OCI-LY7 (cell line): Measurements from ENCODE around the gene POU2AF1. TPM values are rescaled to one million over a fixed set of nuclear protein-coding genes. Genes with fewer than 3 reads are reported as not detected.

Source experiments
- BruUV-seq: library from RNA; stranded (reverse); fragments of 400-500 nt; replicated peaks from 2 replicates; lab custom pipeline; 2021; lab: Mats Ljungman, UMichigan
- CTCF ChIA-PET: fragments of 300-600 bp; sonication (Branson Sonifier 250); formaldehyde crosslinking; loops from one replicate; lab custom pipeline; 2022; ENCODE audit warnings: antibody characterized with exemption; ENCODE audit not compliant: unreplicated experiment; lab: Charles Lee
- POLR2A ChIA-PET: fragments of 300-600 bp; sonication (Branson Sonifier 250); formaldehyde crosslinking; loops from one replicate; lab custom pipeline; 2022; ENCODE audit warnings: antibody characterized with exemption; lab: Charles Lee
- DNase-seq: peaks from one replicate; pipeline ENCODE4 v3.0.0-alpha.2; 2015; ENCODE audit warnings: low spot score
- H2AFZ ChIP-seq: fragments of 200-600 bp; sonication (generic), shearing (Covaris generic); 2 replicates; pipeline ENCODE4 v1.6.1; 2014; ENCODE audit warnings: mild to moderate bottlenecking, antibody characterized with exemption, low read length, moderate library complexity
- H3K27ac ChIP-seq: fragments of 200-600 bp; sonication (generic); 2 replicates; pipeline ENCODE4 v1.5.1; 2014; ENCODE audit warnings: mixed run types, low read depth, mild to moderate bottlenecking, moderate library complexity, low read length, inconsistent platforms; ENCODE audit not compliant: poor library complexity, severe bottlenecking
- H3K36me3 ChIP-seq: fragments of 200-600 bp; sonication (generic); 2 replicates; pipeline ENCODE4 v1.6.1; 2014; ENCODE audit warnings: mild to moderate bottlenecking, antibody characterized with exemption, low read length, moderate library complexity, mixed read lengths; ENCODE audit not compliant: insufficient read depth
- H3K4me1 ChIP-seq: fragments of 200-600 bp; sonication (generic); 2 replicates; pipeline ENCODE4 v1.5.1; 2014; ENCODE audit warnings: mild to moderate bottlenecking, low read length; ENCODE audit not compliant: insufficient read depth, poor library complexity, severe bottlenecking
- H3K4me2 ChIP-seq: fragments of 200-600 bp; sonication (generic); 2 replicates; pipeline ENCODE4 v1.6.1; 2014; ENCODE audit warnings: mild to moderate bottlenecking, low read length
- H3K4me3 ChIP-seq: fragments of 200-600 bp; sonication (generic); 2 replicates; pipeline ENCODE4 v1.5.1; 2014; ENCODE audit warnings: mild to moderate bottlenecking, low read depth, low read length; ENCODE audit not compliant: poor library complexity, severe bottlenecking
- H3K79me2 ChIP-seq: fragments of 200-600 bp; sonication (generic); 2 replicates; pipeline ENCODE4 v1.6.1; 2016; ENCODE audit warnings: low read depth, mild to moderate bottlenecking, low read length, moderate library complexity, mixed read lengths; ENCODE audit not compliant: insufficient read depth
- H3K9me2 ChIP-seq: fragments of 200-600 bp; sonication (generic); 2 replicates; pipeline ENCODE4 v1.6.1; 2016; ENCODE audit warnings: mild to moderate bottlenecking, low read length, mixed read lengths; ENCODE audit not compliant: insufficient read depth
- H3K9me3 ChIP-seq: fragments of 200-600 bp; sonication (generic); 2 replicates; pipeline ENCODE4 v1.6.1; 2014; ENCODE audit warnings: mild to moderate bottlenecking, mixed run types, low read length, mixed read lengths
- H4K20me1 ChIP-seq: fragments of 200-600 bp; sonication (generic); 2 replicates; pipeline ENCODE4 v1.6.1; 2014; ENCODE audit warnings: mild to moderate bottlenecking, antibody characterized with exemption, low read length, moderate library complexity, mixed read lengths; ENCODE audit not compliant: insufficient read depth
- EZH2phosphoT487 ChIP-seq: fragments of 200-600 bp; sonication (generic); IDR thresholded peaks from 2 replicates; pipeline ENCODE4 v1.6.1; 2018; ENCODE audit warnings: low read depth, borderline replicate concordance, mild to moderate bottlenecking, mixed run types, antibody characterized with exemption, low read length, moderate library complexity, mixed read lengths
- intact Hi-C: fragments of 100-400 bp; cut with micrococcal nuclease; formaldehyde crosslinking; loops from one replicate; pipeline ENCODE4 v1.10.0; 2022; ENCODE audit not compliant: unreplicated experiment
- total RNA-seq, 2 experiments: library from RNA; depleted of rRNA in 1 of 2; stranded (reverse); fragments of >200 nt in 1 of 2; shearing (Covaris generic) in 1 of 2; gene quantifications; 2 replicates each; pipeline ENCODE4 v1.2.3, GENCODE V29; 2014 to 2022
- TF ChIP-seq, protein P1 (sequence below): fragments of 200-600 bp; sonication (generic); conservative IDR thresholded peaks from 2 replicates; pipeline ENCODE4 v1.5.1; 2014; ENCODE audit warnings: mild to moderate bottlenecking, antibody characterized with exemption, low read length, moderate library complexity, mixed read lengths

The POU2AF1 gene
- total RNA-seq, 2 experiments from 2014 or later, result 86.1 to 285 TPM

- Histone ChIP-seq H4K20me1 (no peaks in the 10 kb centered on the region), H3K27ac (no peak overlapping the region), H3K9me2 (no peaks in the 10 kb centered on the region), H3K79me2 (no peaks in the 10 kb centered on the region), H2AFZ (no peak overlapping the region), H3K4me1 (peaks cover 7% of the 10 kb centered on the region), H3K9me3 (no peaks in the 10 kb centered on the region), H3K36me3 (no peaks in the 10 kb centered on the region), H3K4me2 (no peak overlapping the region), H3K4me3 (no peak overlapping the region)
- no peak for DNase-seq
- ChIA-PET CTCF (no interaction called here), POLR2A (interaction anchor here (0.7 to 1.3 kb wide), 4 partner anchors 9 to 21 kb away, joined by 3 to 5 read pairs (median 4); no protein-coding TSS in a partner anchor)
- no TSS peak for BruUV-seq
- intact Hi-C loops, result no loop called here
- TF ChIP-seq, protein P1, sequence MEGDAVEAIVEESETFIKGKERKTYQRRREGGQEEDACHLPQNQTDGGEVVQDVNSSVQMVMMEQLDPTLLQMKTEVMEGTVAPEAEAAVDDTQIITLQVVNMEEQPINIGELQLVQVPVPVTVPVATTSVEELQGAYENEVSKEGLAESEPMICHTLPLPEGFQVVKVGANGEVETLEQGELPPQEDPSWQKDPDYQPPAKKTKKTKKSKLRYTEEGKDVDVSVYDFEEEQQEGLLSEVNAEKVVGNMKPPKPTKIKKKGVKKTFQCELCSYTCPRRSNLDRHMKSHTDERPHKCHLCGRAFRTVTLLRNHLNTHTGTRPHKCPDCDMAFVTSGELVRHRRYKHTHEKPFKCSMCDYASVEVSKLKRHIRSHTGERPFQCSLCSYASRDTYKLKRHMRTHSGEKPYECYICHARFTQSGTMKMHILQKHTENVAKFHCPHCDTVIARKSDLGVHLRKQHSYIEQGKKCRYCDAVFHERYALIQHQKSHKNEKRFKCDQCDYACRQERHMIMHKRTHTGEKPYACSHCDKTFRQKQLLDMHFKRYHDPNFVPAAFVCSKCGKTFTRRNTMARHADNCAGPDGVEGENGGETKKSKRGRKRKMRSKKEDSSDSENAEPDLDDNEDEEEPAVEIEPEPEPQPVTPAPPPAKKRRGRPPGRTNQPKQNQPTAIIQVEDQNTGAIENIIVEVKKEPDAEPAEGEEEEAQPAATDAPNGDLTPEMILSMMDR, result no peak
- no peak for TF ChIP-seq EZH2phosphoT487
Observed at GRCh38 chr11:111327908-111328624, 51.0 kb downstream of the POU2AF1 start.

DNA sequence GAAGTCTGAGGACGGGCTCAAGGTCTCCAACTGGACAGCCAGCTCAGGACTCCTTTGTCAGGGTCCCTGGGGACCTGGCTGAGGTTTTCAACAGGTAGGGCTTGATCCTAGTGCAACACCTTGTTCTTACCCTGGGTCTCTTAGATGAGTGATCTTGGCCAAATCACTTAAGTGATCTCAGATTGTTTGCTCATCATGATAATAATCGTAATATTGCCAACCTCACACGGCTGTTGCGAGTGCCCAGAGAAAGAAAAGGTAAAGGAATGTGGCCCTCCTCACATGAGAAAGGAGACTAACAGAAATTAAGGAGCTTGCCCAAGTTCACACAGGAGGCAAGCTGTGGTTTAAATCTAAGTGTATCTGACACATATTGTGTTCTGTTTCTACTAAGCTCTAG is 52.3 kb downstream of the POU2AF1 start:
- H3K9me2 ChIP-seq, result no peaks in the 10 kb centered on the region
- H3K4me1 ChIP-seq, result peaks cover 7% of the 10 kb centered on the region
- no TSS peak for BruUV-seq
- no peaks in the 10 kb centered on the region for H4K20me1 ChIP-seq
- H2AFZ ChIP-seq, result no peak overlapping the region
- no peak overlapping the region for H3K4me2 ChIP-seq
- TF ChIP-seq, protein P1, result no peak
- TF ChIP-seq EZH2phosphoT487, result no peak
- no peaks in the 10 kb centered on the region for H3K36me3 ChIP-seq
- H3K79me2 ChIP-seq, result no peaks in the 10 kb centered on the region
- DNase-seq, result no peak
- no peak overlapping the region for H3K4me3 ChIP-seq
- intact Hi-C loops, result no loop called here
- CTCF ChIA-PET, result no interaction called here
- H3K9me3 ChIP-seq, result no peaks in the 10 kb centered on the region
- H3K27ac ChIP-seq, result no peak overlapping the region
- POLR2A ChIA-PET, result interaction anchor here (0.6 to 1.3 kb wide), 5 partner anchors 13 to 1919 kb away, joined by 3 to 4 read pairs (median 3); no protein-coding TSS in a partner anchor

DNA sequence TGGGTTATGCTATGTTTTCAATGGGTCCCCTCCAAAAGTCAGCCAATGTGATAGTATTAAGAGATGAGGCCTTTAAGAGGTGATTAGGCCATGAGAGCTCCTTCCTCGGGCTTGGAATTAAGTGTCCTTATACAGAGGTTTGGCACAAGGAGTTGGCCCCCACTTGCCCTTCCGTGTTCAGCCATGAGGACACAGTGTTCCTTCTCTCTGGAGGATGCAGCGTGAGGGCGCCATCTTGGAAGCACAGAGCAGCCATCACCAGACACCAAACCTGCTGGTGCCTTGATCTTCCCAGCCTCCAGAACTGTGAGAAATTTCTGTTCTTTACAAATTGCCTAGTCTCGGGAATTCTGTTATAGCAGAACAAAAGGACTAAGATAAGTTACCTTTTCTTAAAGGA is 53.8 kb downstream of the POU2AF1 start:
- no peaks in the 10 kb centered on the region for H3K36me3 ChIP-seq
- no peaks in the 10 kb centered on the region for H3K79me2 ChIP-seq
- no peaks in the 10 kb centered on the region for H3K9me2 ChIP-seq
- intact Hi-C loops, result no loop called here
- H2AFZ ChIP-seq, result no peak overlapping the region
- TF ChIP-seq EZH2phosphoT487, result no peak
- TF ChIP-seq, protein P1, result no peak
- DNase-seq, result no peak
- ChIA-PET POLR2A (interaction anchor here (3.6 kb wide), 1 partner anchor 8 kb away, joined by 14 read pairs; no protein-coding TSS in a partner anchor), CTCF (no interaction called here)
- H3K9me3 ChIP-seq, result no peaks in the 10 kb centered on the region
- H3K27ac ChIP-seq, result no peak overlapping the region
- no peak overlapping the region for H3K4me3 ChIP-seq
- no peaks in the 10 kb centered on the region for H4K20me1 ChIP-seq
- H3K4me2 ChIP-seq, result no peak overlapping the region
- H3K4me1 ChIP-seq, result peaks cover 7% of the 10 kb centered on the region
- no TSS peak for BruUV-seq
